ENCODE measurements around the gene NDUFB3.
A peak's percentile ranks its signal among the peaks of the same experiment; 100 is the strongest.
"Not testable (repeated sequence)": the region's sequence is repeated elsewhere in the genome, so short reads cannot be mapped to it uniquely, and the experiment has no call there.

NDUFB3 gene

DNA sequence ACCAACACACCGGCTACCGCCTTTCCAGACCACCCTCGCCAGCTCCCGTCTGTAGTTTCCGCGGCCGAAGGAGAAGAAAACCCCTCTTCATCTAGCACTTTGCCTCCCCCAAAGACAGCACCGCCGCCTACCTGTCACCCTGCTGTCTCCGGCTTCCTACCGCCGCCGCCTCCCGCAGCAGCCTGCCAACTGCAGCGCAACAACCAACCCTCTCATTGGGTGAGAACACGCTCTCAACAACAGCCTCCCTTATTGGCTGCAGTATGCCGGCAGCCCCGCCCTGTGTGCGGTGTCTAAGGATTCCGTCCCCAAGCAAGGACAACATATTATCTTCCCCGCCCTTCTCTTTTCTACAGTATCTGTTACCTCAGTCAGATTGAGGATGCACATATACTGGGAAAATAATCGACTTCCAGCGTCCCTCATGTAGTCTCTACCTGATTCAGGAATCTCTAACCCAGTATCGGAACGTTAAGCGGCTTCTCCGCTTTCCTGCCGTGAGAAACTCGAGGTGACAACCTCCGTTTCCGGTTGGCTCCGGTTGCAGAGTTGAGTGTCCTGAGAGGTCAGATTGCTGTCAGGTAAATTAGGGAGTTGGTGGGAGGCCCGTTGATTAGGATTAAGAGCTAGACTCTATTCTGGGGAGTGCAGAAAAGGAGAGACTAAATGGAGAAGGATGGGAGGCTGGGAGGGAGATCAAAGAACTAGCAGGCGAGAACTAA, at the start of gene NDUFB3, which contains the start of gene HYCC2:
Gene NDUFB3, plus strand, starts transcription at position 523 of the 722 bp plus-strand sequence. CDS start 6,882 bp downstream, outside the sequence.
Gene HYCC2, minus strand, starts transcription at position 193 of the 722 bp plus-strand sequence. CDS start 47,662 bp downstream, outside the sequence.
- DNase-seq (ENCODE audit: low spot score), result peak; percentile 99

DNA sequence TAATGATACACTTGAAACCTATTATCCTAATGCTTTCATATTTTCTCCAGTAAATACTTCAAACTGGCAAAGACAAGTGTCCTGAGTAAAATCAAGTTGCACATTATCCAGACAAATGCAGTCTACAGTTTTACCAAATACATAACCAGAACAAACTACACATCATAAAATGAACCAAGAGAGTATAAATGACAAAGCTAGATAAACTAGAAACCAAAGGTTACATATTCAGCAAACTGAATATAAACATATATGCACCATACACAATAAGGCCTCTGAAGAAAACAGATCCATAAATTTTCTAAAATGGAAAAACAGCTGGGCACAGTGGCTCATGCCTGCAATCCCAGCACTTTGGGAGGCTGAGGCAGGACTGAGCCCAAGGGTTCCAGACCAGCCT, 47.3 kb upstream of the NDUFB3 start:
- DNase-seq (ENCODE audit: low spot score), result no peak

DNA sequence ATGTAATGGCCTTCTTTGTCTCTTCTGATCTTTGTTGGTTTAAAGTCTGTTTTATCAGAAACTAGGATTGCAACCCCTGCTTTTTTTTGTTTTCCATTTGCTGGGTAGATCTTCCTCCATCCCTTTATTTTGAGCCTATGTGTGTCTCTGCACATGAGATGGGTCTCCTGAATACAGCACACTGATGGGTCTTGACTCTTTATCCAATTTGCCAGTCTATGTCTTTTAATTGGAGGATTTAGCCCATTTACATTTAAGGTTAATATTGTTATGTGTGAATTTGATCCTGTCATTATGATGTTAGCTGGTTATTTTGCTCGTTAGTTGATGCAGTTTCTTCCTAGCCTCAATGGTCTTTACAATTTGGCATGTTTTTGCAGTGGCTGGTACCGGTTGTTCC, 37.4 kb upstream of the NDUFB3 start:
- DNase-seq (ENCODE audit: low spot score), result not testable (repeated sequence)

DNA sequence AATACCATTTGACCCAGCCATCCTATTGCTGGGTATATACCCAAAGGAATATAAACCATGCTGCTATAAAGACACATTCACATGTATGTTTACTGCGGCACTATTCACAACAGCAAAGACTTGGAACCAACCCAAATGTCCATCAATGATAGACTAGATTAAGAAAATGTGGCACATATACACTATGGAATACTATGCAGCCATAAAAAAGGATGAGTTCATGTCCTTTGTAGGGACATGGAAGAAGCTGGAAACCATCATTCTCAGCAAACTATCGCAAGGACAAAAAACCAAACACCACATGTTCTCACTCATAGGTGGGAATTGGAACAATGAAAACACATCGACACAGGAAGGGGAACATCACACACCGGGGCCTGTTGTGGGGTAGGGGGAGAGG, 33.4 kb upstream of the NDUFB3 start:
- DNase-seq (ENCODE audit: low spot score), result not testable (repeated sequence)

DNA sequence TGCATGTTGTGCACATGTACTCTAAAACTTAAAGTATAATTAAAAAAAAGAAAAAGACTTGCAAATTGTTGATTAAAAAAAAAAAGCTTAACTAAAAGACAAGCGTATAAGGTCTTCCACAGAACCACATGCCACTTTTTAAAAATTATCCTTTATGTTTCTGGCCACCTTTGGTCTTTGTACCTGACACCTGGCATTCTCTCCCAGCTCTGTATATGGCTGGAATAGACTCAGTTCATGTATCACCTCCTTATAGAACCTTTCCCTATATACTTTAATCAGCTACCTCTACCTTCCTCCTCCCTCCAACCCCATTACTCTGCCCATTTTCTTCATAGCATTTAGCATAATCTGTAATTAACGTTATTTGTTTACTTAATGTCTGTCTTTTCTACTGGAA, 32.9 kb upstream of the NDUFB3 start:
- no peak for DNase-seq (ENCODE audit: low spot score)

DNA sequence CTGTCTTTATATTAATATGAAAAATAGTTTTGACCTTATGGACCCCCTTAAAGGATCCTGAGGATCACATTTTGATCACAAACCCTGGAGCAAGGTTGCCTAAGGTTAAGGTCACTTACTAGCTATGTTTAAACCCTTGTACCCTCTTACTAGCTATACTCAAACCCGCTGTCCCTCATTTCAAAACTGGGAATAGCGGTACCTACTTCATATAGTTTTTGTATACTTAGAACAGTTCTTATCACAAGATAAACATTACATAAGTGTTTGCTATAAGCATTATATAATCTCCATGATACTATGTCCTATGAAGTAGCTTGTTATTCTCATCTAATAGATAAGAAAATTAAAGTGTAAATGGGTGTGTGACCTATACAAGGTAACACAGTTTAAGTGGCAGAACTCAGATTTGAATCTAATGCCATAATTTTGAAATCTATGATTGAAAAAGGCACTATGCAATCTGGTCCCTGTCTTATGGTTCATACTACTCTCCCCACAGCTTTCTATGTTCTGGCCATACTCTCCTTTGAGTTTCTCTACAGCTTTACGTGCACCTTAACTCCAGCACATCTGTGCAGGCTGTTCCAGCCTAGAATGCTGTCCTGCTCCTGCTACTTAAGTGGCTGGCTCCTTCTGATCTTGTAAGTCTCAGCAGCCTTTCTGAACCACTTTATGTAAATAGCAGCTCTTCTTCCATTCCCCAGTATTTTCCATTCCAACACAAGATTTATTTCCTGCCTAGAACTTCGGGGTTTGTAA, 30.8 kb upstream of the NDUFB3 start:
- no peak for DNase-seq (ENCODE audit: low spot score)

DNA sequence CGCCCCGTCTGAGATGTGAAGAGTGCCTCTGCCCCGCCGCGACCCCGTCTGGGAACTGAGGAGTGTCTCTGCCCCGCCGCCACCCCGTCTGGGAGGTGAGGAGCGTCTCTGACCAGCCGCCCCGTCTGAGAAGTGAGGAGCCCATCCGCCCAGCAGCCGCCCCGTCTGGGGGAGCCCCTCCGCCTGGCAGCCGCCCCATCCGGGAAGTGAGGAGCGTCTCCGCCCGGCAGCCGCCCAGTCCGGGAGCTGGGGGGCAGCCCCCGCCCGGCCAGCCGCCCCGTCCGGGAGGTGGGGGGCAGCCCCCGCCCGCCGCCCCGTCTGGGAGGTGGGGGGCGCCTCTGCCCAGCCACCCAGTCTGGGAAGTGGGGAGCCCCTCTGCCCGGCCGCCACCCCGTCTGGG, 29.4 kb upstream of the NDUFB3 start:
- DNase-seq (ENCODE audit: low spot score), result not testable (repeated sequence)

DNA sequence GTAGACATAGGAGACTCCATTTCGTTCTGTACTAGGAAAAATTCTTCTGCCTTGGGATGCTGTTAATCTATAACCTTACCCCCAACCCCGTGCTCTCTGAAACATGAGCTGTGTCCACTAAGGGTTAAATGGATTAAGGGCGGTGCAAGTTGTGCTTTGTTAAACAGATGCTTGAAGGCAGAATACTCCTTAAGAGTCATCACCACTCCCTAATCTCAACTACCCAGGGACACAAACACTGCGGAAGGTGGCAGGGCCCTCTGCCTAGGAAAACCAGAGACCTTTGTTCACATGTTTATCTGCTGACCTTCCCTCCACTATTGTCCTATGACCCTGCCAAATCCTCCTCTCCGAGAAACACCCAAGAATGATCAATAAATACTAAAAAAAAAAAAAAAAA, 28.8 kb upstream of the NDUFB3 start:
- not testable (repeated sequence) for DNase-seq (ENCODE audit: low spot score)

DNA sequence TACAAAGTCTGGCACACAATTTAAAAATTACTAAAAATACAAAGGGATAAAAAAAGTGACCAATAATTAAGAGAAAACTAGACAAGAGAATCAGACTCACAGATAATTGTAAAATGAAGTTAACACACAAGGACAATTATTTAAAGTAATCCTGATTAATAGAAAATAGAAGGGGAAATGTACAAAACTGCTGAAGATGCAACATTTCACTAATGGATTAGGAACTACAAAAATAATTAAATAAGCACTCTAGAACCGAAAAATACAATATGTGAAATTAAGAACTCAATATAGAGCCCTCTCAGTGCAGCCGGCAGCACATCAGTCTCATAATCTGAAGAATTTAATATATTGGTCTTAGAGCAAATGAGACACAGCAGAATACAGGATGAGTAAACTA, 24.9 kb upstream of the NDUFB3 start:
- DNase-seq (ENCODE audit: low spot score), result no peak

DNA sequence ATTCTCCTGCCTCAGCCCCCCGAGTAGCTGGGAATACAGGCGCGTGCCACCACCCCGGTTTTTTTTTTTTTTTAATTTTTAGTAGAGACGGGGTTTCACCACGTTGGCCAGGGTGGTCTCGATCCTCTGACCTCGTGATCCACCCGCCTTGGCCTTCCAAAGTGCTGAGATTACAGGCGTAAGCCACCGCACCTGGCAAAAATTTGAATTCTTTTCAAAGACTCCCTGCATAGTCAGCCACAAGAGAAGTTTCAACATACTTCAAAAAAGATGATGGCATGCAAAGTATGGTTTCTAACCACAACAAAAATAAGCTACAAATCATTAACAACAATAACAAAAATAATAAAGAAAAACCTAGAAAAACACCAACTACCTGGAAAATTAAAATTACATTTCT, 22.3 kb upstream of the NDUFB3 start:
- DNase-seq (ENCODE audit: low spot score), result no peak

DNA sequence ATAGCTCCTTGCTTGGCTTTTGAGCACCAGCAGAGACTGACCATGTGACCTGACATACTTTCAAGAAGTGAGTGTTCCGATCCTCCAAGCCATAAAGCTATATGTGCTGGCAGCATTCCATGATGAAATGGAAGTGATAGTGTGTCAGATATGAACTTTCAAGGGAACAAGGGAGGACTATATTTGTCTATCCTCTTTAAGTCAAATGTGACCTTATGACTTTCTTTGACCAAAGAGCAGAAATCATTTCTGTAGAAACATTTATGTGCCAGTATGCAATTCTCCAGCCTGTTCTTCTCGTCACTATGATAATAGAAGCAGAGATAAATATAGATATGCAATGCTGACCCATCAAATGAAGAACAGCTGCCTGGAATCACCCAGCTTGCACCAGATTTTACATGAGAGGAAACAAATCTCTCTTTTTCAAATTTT, 14.7 kb upstream of the NDUFB3 start:
- DNase-seq (ENCODE audit: low spot score), result peak; percentile 9

DNA sequence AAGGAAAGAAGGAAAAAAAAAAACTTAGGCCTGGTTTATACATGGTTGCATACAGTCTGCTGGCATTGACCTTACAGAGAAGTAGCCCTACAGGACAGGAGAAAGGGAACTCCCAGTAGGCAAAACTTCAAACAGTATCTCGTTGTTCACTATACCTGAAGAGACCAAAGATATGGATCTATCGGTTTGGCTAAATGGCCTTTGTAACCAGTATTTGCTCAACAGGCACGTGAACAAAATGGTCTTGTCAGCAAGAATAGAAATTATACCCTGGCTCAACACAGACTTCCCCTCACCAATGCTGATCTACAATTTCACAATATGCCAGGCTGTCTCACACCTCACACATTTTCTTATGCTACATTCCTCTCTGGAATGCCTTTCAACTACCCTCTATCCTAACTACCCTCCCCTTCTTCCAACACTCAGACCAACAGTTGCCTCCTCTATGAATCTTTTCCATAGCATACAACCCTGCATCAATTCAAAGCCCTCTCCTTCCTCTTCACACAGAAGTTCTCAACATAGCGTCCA, 14.0 kb upstream of the NDUFB3 start:
- no peak for DNase-seq (ENCODE audit: low spot score)

DNA sequence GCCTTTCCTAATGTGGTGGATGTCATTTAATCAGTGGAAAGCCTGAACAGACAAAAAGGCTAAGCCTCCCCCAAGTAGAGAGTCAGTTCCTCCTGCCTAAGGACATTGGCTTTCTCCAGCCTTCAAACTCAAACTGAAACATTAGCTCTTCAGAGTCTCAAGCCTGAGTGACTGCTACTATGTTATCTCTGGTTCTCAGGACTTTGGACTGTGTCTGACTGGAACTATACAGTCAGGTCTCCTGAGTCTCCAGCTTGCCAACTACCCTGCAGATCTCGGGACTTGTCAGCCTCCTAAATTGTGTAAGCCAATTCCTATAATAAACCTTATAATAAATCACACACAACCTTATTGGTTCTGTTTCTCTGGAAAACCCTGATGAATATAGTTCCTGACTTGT, 12.9 kb upstream of the NDUFB3 start:
- DNase-seq (ENCODE audit: low spot score), result no peak

DNA sequence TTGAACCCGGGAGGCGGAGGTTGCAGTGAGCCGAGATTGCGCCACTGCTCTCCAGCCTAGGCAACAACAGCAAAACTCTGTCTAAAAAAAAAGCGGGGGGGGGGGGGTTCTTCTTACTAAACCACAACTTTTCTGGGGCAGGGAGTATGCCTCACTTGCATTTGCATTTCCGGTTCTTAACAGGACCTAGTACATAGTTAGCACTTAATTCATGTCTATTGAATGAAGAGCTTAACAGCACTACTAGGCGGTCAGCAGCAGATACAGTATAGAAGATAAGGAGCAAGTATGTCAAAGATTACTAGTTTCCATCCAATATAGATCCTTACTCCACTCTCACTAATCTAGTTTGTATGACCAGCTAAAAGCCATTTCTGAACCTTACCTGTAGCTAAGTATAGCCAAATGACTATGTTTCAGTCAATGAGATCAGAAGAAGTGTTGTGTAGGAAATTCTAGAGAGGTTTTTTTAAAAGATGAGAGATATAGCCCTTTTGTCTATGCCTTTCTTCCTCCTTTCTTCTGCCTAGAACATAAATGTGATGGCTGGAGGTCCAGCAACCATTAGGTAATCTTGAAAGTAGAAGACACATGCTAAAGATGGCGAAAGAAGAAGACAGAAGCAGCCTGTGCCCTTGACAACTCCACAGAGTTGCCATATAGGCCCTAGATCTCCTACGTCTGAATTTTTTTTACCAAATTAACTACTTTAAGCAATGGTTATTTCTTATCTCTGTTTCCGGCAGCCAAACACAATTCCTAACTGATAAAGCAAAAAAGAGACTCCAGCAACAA, 11.6 kb upstream of the NDUFB3 start:
- DNase-seq (ENCODE audit: low spot score), result no peak

DNA sequence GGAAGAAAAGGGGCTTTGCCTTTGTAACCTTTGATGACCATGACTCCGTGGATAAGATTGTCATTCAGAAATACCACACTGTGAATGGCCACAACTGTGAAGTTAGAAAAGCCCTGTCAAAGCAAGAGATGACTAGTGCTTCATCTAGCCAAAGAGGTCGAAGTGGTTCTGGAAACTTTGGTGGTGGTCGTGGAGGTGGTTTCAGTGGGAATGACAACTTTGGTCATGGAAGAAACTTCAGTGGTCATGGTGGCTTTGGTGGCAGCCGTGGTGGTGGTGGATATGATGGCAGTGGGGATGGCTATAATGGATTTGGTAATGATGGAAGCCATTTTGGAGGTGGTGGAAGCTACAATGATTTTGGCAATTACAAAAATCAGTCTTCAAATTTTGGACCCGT, 8.3 kb upstream of the NDUFB3 start:
- not testable (repeated sequence) for DNase-seq (ENCODE audit: low spot score)

DNA sequence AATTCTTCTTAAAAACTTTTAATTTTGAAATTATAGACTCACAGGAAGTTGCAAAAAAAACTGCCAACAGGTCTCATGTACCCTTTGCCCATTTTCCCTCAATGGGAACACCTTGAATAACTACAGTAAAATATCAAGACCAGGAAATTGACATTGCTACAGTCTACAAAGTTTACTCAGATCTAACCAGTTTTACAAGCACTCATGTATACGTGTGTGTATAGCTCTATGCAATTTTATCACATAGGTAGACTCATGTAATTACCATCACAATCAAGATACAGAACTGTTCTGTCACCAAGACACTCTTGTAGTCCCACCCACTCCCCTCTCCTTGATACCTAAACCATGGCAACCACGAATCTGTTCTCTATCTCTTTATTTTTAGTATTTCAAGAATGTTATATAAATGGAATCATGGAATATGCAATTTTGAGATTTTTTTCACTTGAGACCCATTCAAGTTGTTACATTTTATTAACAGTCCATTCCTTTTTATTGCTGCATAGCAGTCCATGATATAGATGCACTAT, 6.9 kb upstream of the NDUFB3 start:
- DNase-seq (ENCODE audit: low spot score), result no peak

DNA sequence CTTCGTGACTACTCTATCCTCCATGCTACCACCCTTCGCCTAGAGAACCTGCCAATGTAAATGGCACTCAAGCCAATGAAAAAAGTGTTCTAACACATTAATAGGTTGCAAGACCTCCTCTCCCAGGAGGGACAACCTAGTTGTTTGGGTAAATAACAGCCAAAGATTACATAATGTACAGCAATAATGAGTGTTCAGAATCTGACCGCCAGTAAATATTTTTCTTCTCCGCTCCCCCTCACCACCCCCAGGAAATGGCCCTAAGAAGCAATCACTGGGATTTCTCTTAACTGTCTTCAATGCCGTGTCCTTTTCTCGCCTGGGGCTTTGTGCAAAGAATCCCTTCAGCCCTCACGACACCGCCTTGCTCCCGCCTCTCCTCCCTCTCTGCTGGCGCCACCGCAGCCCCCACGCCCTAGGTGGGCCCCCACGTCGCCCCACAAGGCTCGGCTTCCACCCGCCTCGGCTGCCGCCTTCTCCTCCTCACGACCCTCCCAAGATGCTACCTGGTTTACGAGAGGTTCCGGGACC, 788 bp upstream of the NDUFB3 start:
- DNase-seq (ENCODE audit: low spot score), result peak; percentile 30

DNA sequence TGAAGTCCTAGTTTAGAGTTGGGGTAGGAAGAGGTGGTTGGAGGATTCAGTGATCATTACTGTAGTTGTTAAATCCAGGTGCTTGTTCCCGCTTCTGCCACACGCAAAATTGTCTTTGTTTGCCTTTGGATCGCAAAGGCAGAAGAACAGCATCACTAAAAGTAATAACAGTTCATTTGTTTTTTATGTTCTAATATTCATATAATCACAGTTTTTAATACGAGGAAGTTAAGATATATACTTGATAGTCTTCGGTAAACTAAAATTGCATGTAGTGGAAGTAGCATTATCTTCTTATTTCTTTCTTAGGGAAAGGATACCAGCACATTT, 365 bp downstream of the NDUFB3 start:
- DNase-seq (ENCODE audit: low spot score), result no peak

DNA sequence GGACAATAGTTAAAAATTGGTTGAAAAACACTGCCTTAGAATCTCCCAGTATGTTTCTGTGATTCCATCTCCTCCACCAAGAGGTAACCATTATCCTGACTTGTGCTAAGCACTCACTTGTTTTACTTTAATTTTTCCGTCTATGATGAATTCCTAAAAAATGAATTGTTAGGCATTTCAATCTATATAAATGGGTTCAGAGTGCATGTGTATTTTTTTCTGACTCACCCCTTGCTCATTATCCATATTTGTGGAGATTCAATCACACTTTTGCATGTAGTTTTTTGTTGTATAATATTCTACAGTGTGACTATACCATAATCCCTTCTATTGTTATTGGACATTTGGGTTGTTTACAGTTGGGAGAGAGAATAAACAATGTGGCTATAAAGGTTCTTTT, 1.3 kb downstream of the NDUFB3 start:
- no peak for DNase-seq (ENCODE audit: low spot score)

DNA sequence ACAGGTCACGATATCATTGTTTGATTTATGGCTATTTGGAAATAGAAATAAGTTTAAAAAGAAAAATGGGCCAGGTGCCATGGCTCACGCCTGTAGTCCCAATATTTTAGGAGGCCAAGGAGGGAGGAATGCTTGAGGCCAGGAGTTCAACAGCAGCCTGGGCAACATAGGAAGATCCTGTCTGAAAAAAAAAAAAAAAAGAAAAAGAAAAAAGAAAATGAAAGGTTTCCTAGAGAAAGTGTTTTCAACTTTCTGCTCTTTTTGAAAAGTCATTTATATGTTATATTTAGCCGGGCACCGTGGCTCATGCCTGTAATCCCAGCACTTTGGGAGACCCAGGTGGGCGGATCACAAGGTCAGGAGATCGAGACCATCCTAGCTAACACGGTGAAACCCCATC, 3.2 kb downstream of the NDUFB3 start:
- DNase-seq (ENCODE audit: low spot score), result no peak

DNA sequence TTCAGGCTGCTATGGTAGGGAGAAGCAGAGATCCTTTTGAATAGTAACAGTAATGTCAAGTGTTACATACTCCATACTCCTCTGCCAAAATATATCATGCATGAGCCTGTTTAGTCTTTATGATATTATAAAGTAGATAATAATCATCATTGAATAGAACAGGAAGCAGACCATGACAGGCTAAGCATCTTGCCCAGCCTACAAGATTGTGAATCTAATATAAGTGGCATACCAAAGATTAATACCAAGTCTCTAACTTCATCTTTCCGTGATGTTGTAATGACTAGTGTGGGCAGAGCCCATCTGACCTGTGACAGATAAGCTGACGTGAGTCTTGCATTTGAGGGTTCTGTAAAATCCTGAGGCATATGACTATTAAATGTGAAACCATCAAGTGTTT, 13.1 kb downstream of the NDUFB3 start:
- no peak for DNase-seq (ENCODE audit: low spot score)

DNA sequence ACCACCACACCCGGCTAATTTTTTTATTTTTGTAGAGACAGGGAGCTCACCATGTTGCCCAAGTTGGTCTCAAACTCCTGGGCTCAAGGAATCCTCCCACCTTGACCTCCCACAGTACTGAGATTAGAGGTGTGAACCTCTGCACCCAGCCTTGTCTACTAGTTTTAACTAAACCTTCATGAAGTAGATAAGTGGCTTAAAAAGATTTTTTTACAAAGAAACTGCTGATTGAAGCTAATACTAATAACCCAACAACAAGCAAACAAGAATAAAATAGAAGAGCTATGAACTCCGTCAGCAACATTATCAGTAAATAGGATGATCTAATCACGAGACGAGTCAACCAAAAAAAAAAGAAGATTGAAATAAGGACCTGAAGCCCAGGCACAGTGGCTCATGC, 18.8 kb downstream of the NDUFB3 start:
- no peak for DNase-seq (ENCODE audit: low spot score)
